KOPT-K1 (cell line): ENCODE data around the gene CACNA1C.

Source experiments
- H3K27ac ChIP-seq: fragments of 200-600 bp; sonication (generic); 2 replicates; pipeline ENCODE4 v1.5.1; 2016; ENCODE audit warnings: antibody characterized with exemption, mild to moderate bottlenecking, low read depth, low read length; ENCODE audit not compliant: poor library complexity, severe bottlenecking
- H3K36me3 ChIP-seq: fragments of 200-600 bp; sonication (generic); 2 replicates; pipeline ENCODE4 v1.5.1; 2017; ENCODE audit warnings: antibody characterized with exemption, mild to moderate bottlenecking, low read length, moderate library complexity; ENCODE audit not compliant: insufficient read depth
- H3K9me3 ChIP-seq: fragments of 200-600 bp; sonication (generic); 2 replicates; pipeline ENCODE4 v1.5.1; 2017; ENCODE audit warnings: antibody characterized with exemption, low read length, mild to moderate bottlenecking; ENCODE audit not compliant: insufficient read depth, poor library complexity, severe bottlenecking

CACNA1C gene

DNA sequence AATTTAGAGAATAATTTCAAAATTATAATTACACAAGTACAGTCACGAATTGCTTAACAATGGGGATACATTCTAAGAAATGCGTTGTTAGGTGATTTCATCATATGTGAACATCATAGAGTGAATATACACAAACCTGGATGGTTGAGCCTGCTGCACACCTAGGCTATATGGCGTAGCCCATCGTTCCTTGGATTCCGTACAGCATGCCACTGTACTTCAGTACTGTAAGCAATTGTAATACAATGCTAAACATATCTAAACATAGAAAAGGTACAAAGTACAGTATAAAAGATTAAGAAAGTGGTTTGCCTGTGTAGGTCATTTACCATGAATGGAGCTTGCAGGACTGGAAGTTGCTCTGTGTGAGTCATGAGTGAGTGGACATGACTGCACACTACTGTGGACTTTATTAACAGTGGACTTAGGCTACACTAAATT, 286.2 kb downstream of the CACNA1C start:
- no peaks in the 10 kb centered on the region for H3K9me3 ChIP-seq
- H3K27ac ChIP-seq, result no peak overlapping the region
- H3K36me3 ChIP-seq, result no peaks in the 10 kb centered on the region

- no peaks in the 10 kb centered on the region for H3K36me3 ChIP-seq
- H3K27ac ChIP-seq, result no peak overlapping the region
- H3K9me3 ChIP-seq, result no peaks in the 10 kb centered on the region
These were observed 288.4 kb downstream of the CACNA1C start for GRCh38 chr12:2341051-2341751.

GRCh38 chr12:2341871-2342270, 289.1 kb downstream of the CACNA1C start:
- Histone ChIP-seq H3K27ac (no peak overlapping the region), H3K36me3 (no peaks in the 10 kb centered on the region), H3K9me3 (no peaks in the 10 kb centered on the region)

GRCh38 chr12:2343681-2344080, 290.9 kb downstream of the CACNA1C start:
- Histone ChIP-seq H3K9me3 (no peaks in the 10 kb centered on the region), H3K27ac (no peak overlapping the region), H3K36me3 (no peaks in the 10 kb centered on the region)

- Histone ChIP-seq H3K36me3 (no peaks in the 10 kb centered on the region), H3K9me3 (no peaks in the 10 kb centered on the region), H3K27ac (no peak overlapping the region)
These were observed 291.7 kb downstream of the CACNA1C start for GRCh38 chr12:2344476-2344875.

- Histone ChIP-seq H3K36me3 (no peaks in the 10 kb centered on the region), H3K9me3 (no peaks in the 10 kb centered on the region), H3K27ac (no peak overlapping the region)
These were observed 292.1 kb downstream of the CACNA1C start for GRCh38 chr12:2344885-2345284.

DNA sequence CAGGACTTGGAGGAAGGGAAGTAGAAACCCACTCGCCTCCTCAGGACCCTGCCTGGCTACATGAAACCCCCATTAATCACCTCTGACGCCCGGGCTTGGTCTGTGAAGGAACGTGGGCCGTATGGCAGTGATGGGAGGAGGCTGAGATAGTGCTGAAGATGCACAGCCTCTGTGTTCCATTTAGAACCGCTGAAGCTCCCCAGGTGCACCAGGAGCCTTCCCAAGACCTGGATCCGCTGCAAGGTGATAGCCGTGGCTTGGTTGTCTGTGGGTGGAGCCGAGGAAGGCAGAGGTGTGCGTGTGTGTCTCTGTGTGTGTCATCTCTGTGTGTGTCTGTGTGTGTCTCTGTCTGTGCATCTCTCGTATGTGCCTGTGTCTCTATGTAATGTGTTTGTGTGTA, 293.1 kb downstream of the CACNA1C start:
- Histone ChIP-seq H3K27ac (no peak overlapping the region), H3K9me3 (no peaks in the 10 kb centered on the region), H3K36me3 (no peaks in the 10 kb centered on the region)

DNA sequence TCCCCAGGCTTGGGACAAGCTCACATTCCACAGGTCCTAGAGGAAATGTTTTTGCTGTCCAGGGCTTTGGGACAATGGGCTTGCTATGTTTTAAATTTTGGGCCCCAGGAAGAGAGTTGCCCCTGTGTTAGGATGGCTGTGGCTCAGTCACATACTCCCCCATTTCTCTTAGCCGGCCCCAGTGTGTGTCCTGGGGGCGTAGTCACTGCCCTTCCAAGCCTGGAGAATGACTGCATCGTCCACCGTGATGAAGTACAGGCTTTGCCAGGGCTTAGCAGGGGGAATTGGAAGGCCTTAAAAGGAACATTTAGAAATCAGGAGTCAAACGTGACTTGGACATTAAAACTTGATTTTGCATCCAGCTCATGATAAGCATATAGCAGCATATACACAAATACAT, 293.6 kb downstream of the CACNA1C start:
- Histone ChIP-seq H3K27ac (no peak overlapping the region), H3K9me3 (no peaks in the 10 kb centered on the region), H3K36me3 (no peaks in the 10 kb centered on the region)

DNA sequence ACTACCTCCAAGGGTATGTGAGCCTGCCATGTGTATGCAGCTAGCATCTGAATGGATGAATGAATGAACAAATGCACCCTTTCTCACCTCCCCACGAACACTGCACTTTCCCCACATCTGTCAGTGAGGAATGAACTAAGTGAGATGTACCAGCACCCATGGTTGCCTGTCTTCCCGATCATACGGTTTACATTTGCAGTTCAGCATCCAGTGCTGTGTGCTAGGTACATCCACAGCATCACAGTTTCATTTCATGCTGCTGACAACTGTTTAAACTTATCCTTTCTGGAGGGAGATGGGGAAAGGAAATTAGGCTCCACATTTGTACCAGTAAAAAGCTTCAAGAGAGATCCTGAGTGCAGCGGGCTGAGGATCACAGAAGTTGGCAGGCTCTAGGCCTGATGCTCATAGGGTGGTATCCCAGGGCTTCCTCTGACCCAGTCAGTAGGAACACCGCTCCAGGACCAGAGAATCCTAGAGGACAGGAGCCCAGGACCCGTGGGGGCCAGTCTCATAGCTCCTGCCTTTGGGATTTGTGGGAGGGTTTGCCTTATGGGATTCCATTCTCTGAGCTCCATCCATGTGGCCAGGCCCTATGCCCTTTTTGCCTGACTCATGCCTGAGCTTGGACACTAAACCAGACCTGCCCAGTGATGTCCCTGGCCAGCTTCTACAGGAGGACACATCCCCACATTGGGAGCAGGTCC, 294.5 kb downstream of the CACNA1C start:
- Histone ChIP-seq H3K27ac (no peak overlapping the region), H3K36me3 (no peaks in the 10 kb centered on the region), H3K9me3 (no peaks in the 10 kb centered on the region)

DNA sequence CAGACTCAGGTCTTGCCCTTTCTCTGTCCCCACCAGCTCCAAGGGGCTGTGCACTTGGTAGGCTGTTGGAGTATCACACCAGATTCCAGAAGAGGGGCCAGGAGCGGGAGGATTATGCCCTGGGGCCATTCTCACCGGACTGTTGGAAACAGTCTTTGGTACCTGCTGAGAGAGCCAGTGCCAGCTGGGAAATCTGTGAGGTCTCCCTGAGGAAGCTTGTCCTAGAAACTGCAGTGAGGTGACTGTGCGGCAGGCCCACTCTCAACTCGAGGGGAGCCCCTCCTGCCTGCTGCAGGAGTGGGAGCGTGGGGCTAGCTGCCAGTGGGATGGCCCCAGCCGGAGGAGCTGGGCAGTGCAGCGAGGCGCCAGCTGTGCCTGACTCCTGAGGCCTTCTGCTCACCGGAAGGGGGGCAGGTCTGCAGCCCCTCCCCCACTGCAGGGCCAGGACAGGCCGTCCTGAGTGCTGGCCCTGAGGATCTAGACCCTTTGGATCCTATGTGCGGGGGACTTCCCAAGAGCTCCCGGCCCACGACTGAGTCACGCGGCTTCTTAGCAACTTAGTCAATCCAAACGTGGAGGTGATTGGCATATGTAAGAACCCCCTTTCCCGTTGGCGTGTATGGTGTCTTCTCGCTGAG, 295.2 kb downstream of the CACNA1C start:
- Histone ChIP-seq H3K27ac (no peak overlapping the region), H3K36me3 (no peaks in the 10 kb centered on the region), H3K9me3 (no peaks in the 10 kb centered on the region)

DNA sequence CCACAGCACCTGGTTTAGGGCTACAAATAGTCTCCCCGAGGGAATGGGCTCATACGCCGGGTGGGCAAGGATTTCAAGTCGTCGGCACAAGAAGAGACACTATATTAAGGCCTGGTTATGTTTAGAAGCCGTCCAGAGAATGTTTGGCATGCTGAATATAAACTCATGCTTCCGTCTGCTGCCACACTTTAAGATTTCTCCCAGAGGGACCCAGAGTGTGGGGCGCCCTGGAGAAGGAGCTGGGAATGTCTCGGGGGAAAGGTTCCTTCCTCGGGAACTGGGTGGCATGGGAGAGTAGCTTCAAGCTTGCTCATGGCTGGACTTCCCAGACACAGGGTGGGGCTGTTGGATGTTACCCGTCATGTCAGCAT, 295.7 kb downstream of the CACNA1C start:
- no peaks in the 10 kb centered on the region for H3K36me3 ChIP-seq
- no peaks in the 10 kb centered on the region for H3K9me3 ChIP-seq
- no peak overlapping the region for H3K27ac ChIP-seq

GRCh38 chr12:2351161-2351560, 298.4 kb downstream of the CACNA1C start:
- Histone ChIP-seq H3K36me3 (no peaks in the 10 kb centered on the region), H3K9me3 (no peaks in the 10 kb centered on the region), H3K27ac (no peak overlapping the region)

DNA sequence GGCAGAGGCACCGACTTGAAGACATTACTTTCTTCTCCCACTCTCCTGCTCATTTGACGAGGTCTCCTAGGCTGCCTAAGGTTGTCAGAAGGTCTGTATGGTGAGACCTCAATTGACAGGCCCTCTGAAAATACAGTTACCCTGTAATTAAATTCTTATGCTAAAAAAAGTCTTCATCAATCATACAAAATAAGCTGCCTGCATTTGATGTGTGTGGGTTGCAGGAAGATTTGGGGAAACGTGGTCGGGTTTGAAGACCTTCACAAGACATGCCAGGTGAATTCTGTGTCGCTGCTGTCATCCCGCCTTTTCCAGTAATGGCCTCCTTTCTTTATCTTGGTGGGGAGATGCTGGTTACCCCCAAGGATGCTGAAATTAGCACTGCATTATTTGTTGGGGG, 299.4 kb downstream of the CACNA1C start:
- no peaks in the 10 kb centered on the region for H3K9me3 ChIP-seq

DNA sequence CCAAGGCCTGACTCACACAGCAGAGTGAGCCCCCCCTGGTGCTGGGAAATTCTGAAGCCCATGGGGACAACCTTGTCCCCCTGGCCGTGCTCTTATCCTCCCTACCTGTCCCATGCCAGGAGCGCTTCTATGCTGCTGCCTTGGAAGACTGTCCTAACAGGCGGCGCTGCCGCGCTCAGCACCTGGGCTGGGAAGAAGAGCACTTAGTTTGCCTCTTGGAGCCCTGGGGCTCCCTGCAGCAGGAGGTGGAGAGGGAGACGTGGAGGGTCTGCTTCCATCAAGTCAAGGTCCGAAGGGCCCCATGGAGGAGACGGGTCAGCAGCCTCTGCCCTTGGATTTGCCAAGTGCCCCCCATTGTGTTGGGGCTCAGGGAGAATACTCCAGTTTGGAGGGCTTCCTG, 300.5 kb downstream of the CACNA1C start:
- no peaks in the 10 kb centered on the region for H3K9me3 ChIP-seq
- no peaks in the 10 kb centered on the region for H3K36me3 ChIP-seq

More for the DNA sequence above, 299.4 kb downstream of the CACNA1C start:
- Histone ChIP-seq H3K36me3 (no peaks in the 10 kb centered on the region), H3K27ac (no peak overlapping the region)

DNA sequence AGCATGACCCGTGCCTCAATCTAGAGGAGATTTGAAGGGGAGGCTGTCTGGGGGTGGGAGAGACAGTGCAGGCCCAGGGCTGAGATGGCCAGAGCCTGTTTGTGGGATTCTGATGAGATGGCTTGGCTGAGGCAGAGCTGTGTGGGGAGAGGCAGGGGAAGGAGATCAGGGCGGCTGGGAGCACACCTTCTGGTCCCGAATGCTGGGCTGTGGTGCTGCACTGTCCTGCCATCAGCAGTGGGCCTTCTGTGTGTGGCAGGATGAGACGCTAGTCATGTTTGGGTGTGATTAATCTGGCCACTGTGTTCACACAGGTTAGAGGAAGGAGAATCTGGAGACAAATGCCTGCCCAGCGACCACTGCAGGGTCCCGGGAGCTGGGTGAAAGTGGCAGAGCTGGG, 300.9 kb downstream of the CACNA1C start:
- no peaks in the 10 kb centered on the region for H3K36me3 ChIP-seq
- H3K9me3 ChIP-seq, result no peaks in the 10 kb centered on the region
- no peak overlapping the region for H3K27ac ChIP-seq

More for the DNA sequence above, 300.5 kb downstream of the CACNA1C start:
- no peak overlapping the region for H3K27ac ChIP-seq
